Lower lobe of right lung (tissue), 2 donors: Measurements from ENCODE around the gene TMEM220. TPM values are rescaled to one million over a fixed set of nuclear protein-coding genes. Genes with fewer than 3 reads are reported as not detected.

Experiments used
- ATAC-seq, 2 donors: fragments of 200-7000 bp; cut with Tn5 transposase; one replicate each; pipeline ENCODE4 v1.9.1; 2020 to 2022; ENCODE audit warnings: mild to moderate bottlenecking in 2 of 2, moderate library complexity in 2 of 2
- DNase-seq: peaks from one replicate; pipeline ENCODE4 v3.0.0-alpha.2; 2020
- H3K27ac ChIP-seq: fragments of 200-600 bp; one replicate; pipeline ENCODE4 v1.8.0; 2022
- H3K27me3 ChIP-seq: fragments of 200-600 bp; one replicate; pipeline ENCODE4 v1.8.0; 2022; ENCODE audit warnings: low read depth
- H3K36me3 ChIP-seq: fragments of 200-600 bp; one replicate; pipeline ENCODE4 v1.8.0; 2022; ENCODE audit warnings: mild to moderate bottlenecking
- H3K4me1 ChIP-seq: fragments of 200-600 bp; one replicate; pipeline ENCODE4 v1.8.0; 2022
- H3K4me3 ChIP-seq: fragments of 200-600 bp; one replicate; pipeline ENCODE4 v1.8.0; 2022; ENCODE audit warnings: mild to moderate bottlenecking
- H3K9me3 ChIP-seq: fragments of 200-600 bp; one replicate; pipeline ENCODE4 v1.8.0; 2022
- intact Hi-C: fragments of 100-400 bp; cut with DNase I; formaldehyde crosslinking; loops from one replicate; pipeline ENCODE4 v1.11.0; 2022
- total RNA-seq: library from RNA; stranded (reverse); fragmentation: NEBNext Ultra II Directional; extraction: Animal tissue kit (Norgen Biotek cat#: 25700); gene quantifications from one replicate; pipeline ENCODE4 v1.2.1, GENCODE V29; 2021
- TF ChIP-seq, protein P1 (sequence below): fragments of 200-600 bp; IDR thresholded peaks from one replicate; pipeline ENCODE4 v1.8.0; 2022; ENCODE audit warnings: antibody characterized with exemption, mild to moderate bottlenecking
- donor health status: DM: no; HTN: yes; CAD: no; lungs with severe emphysema.

TMEM220 gene
- total RNA-seq, 1 donor from 2014 or later: 10.8 TPM

DNA sequence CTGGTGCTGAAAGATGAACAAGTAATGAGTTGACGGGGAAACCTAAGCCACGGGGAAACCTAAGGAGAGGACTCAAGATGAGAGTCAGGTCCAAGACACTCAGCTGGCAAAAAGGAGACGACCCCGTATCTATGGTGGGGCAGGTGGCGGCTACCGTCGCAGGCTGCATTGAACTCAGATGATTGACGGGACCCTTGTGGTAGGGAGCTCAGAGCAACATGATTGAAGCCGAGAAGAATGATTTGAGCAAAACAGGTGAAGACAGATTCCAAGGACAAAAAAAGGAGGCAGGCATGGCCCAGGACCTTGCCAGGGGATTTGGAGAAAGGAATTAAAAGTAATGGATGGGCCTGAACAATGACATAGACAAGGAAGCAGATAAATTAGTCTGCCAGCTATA is 65.3 kb downstream of the TMEM220 start:
- H3K9me3 ChIP-seq: no peaks in the 10 kb centered on the region
- TF ChIP-seq, protein P1, sequence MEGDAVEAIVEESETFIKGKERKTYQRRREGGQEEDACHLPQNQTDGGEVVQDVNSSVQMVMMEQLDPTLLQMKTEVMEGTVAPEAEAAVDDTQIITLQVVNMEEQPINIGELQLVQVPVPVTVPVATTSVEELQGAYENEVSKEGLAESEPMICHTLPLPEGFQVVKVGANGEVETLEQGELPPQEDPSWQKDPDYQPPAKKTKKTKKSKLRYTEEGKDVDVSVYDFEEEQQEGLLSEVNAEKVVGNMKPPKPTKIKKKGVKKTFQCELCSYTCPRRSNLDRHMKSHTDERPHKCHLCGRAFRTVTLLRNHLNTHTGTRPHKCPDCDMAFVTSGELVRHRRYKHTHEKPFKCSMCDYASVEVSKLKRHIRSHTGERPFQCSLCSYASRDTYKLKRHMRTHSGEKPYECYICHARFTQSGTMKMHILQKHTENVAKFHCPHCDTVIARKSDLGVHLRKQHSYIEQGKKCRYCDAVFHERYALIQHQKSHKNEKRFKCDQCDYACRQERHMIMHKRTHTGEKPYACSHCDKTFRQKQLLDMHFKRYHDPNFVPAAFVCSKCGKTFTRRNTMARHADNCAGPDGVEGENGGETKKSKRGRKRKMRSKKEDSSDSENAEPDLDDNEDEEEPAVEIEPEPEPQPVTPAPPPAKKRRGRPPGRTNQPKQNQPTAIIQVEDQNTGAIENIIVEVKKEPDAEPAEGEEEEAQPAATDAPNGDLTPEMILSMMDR: no peak
- H3K27me3 ChIP-seq: no peaks in the 10 kb centered on the region
- H3K36me3 ChIP-seq: no peaks in the 10 kb centered on the region
- ATAC-seq: no peak
- no peak overlapping the region for H3K27ac ChIP-seq
- no peak for DNase-seq
- no peaks in the 10 kb centered on the region for H3K4me1 ChIP-seq
- intact Hi-C loops: no loop called here
- H3K4me3 ChIP-seq: no peak overlapping the region

Other genes starting within 250 kb of the TMEM220 start
- gene MYH1, start 211.5 kb downstream of the TMEM220 start, total RNA-seq: not detected
- gene MYH2, start 180.4 kb downstream of the TMEM220 start, total RNA-seq: 0.06 TPM
- gene MYH3, start 72.7 kb downstream of the TMEM220 start, total RNA-seq: 1.2 TPM
- gene SCO1, start 32.5 kb downstream of the TMEM220 start, total RNA-seq: 23.9 TPM
- 9.4 TPM for gene ADPRM, start 32.4 kb downstream of the TMEM220 start, total RNA-seq
- not detected for gene TMEM238L, start 74.1 kb upstream of the TMEM220 start, total RNA-seq
- not detected for gene PIRT, start 108.1 kb upstream of the TMEM220 start, total RNA-seq